Measurements from ENCODE around the gene WASF2. TPM values are rescaled to one million over a fixed set of nuclear protein-coding genes. Genes with fewer than 3 reads are reported as not detected.
A peak's percentile ranks its signal among the peaks of the same experiment; 100 is the strongest.

WASF2 gene
- total and polyA plus RNA-seq, 5 experiments from 2014 or later = 54.8 to 185 (median 68.9) TPM

DNA sequence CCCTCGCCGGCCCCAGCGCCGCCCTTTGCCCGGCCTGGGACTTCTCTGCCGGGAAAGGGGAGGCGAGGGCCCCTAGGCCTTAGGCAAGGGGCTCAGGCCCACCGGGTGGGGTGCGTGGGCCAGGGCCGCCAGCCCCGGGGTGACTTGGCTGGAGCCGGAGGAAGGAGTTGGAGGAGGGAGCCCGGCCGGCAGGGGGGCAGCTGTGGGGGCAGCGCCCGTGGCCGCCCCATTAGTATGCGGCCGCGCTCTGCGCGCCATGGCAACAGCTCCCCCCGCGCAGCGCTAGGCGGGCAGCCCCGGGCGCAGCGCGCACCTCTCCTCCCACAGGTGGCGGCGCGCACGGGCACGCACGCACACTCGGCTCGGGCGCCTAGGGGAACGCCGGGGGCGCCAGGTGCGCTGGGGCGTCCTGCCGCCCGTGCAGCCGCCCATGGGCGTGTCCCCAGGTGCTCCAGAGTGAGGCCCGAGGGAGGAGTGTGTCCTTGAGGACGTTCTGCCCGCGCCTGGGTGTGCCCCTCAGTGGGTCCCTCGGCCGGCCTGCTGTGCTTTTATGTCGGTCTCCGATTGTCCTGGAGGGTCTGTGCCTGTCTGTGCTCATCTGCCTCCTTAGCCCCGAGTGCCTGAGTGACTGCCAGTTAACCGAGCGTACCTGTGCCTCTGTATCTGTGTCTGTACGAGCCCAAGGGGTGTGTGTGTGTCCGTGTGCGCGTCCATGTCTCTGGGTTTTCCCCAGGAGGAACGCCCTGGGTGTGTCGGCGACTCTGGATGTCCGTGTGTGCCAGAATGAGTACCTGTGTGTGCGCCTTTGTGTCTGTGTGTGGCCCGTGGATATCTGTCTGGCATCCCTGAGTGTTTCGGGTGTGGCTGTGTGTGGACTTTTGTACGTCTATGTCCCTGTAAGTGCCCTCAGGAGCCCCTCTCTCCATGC, 38.2 kb upstream of the WASF2 start:
- peak; percentile 57 to 75 for ATAC-seq
- H3K36me3 Mint-ChIP-seq = peaks cover 0 to 11% (median 3%) of the 10 kb centered on the region in 3 donors
- POLR2A ChIA-PET = interaction anchor here (0.7 to 10.8 kb wide), 12 partner anchors 10 to 135 kb away, joined by 3 to 144 read pairs (median 5); partner anchors contain the start of gene WASF2

DNA sequence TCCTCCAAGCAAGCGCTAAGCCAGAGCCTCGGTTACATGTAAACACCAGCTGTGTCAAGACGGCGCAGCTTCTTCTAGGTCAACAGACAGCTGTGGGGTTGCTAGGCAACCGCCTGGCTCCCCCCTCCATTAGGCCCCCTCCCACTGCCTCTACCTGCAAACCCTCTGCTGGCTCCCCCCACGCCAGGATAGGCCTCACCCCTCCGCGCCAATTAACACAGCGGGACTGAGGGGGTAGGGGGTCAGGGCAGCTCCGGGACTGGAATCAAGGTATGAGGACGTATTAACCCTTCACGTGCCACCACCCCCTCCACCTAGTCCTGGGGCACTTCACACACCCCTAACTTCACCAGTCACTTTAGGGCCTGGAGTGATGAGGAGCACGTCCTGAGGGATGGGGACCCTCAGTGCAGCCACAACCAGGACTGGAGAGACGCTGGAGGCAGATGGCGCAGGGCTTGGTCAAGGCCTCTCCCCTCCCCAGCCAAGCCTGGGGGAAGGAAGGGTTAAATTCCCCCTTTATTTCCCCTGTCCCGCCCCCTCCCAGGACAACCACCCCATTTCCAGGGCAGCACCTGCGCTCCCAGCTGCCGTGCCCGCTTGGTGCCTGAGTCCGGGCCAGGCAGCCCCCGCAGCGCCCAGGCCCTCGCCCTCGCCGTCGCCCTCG, 37.4 kb upstream of the WASF2 start:
- ATAC-seq (peak; percentile 32 to 36), DNase-seq (peak; percentile 46 to 92 (median 69))
- peaks cover 54 to 78% (median 71%) of the 10 kb centered on the region in 4 donors for H3K4me1 Mint-ChIP-seq
- H3K27me3 Mint-ChIP-seq = no peaks in the 10 kb centered on the region
- H3K9me3 Mint-ChIP-seq = no peaks in the 10 kb centered on the region
- peak overlapping the region; percentile 94 to 99 (median 98) for H3K27ac Mint-ChIP-seq
- POLR2A ChIA-PET = interaction anchor here (0.5 to 10.8 kb wide), 18 partner anchors 10 to 562 kb away, joined by 3 to 144 read pairs (median 5); partner anchors contain the start of genes AHDC1 and WASF2
- H3K36me3 Mint-ChIP-seq = peaks cover 0 to 8% (median 3%) of the 10 kb centered on the region in 3 donors
- peak overlapping the region; percentile 74 to 99 (median 93) for H3K4me3 Mint-ChIP-seq

More for the DNA sequence above, 38.2 kb upstream of the WASF2 start:
- H3K27me3 Mint-ChIP-seq = no peaks in the 10 kb centered on the region
- H3K27ac Mint-ChIP-seq = peak overlapping the region; percentile 41 to 95 (median 84)
- H3K9me3 Mint-ChIP-seq = no peaks in the 10 kb centered on the region
- peak overlapping the region; percentile 65 to 97 (median 81) for H3K4me3 Mint-ChIP-seq
- peak; percentile 42 to 79 (median 68) for DNase-seq
- H3K4me1 Mint-ChIP-seq = peaks cover 52 to 77% (median 71%) of the 10 kb centered on the region in 4 donors

GRCh38 chr1:27526569-27527222, 36.7 kb upstream of the WASF2 start:
- Mint-ChIP-seq H3K4me1 (peaks cover 54 to 78% (median 71%) of the 10 kb centered on the region in 4 donors), H3K36me3 (peaks cover 0 to 2% (median 0%) of the 10 kb centered on the region in 3 donors), H3K9me3 (no peaks in the 10 kb centered on the region), H3K27ac (peak overlapping the region; percentile 94 to 99 (median 98)), H3K4me3 (peak overlapping the region; percentile 74 to 99 (median 93)), H3K27me3 (no peaks in the 10 kb centered on the region)
- POLR2A ChIA-PET = interaction anchor here (0.5 to 10.8 kb wide), 20 partner anchors 8 to 562 kb away, joined by 3 to 144 read pairs (median 4); partner anchors contain the start of genes AHDC1 and WASF2
- DNase-seq (peak in 1 of 10 donors; percentile 25), ATAC-seq (no peak)

DNA sequence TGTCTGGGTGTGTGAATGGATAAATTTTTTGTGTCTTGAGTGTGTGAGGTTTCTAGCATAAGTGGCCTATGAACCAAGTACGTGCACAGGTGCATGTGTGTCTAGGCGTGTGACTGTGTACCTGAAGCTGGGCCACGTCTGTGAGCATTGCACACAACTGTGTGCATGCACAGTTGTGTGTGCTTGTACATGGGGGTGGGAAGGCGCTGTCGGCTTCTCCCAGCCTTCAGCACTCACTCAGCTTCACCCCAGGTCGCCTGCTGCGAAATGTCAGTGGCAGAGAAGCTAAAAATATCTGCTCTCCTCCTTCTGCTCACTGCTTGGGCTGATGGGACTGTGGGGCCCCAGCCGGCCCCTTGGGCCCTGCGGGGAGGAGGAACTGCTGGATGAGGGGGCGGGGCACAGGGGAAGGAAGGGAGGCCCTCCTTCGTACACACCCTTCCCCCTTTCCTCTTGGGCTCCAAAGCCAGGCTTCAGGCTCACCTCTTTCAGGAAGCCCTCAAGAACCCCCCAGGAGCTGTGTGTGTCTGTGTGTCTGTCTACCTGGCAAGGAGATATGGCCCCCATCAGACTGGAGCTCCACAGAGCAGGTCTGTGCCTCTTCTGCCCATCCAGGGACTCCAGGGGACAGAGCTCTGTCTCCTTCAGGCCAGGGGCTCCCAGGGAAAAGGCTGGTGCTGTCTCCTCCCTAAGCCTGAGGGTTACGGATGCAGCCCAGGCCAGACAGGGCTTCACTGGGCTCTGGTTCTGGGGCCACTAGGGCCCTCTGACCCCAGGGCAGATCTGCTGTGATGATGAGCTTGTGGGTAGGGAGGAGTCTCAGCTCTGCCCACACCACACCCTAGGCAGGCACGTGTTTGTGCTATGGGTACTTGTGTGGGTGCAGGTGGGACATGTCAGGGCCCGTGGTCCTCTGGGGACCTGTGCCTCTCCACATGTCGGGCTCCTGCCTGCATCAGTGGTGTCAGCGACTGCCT, 35.6 kb upstream of the WASF2 start:
- Mint-ChIP-seq H3K36me3 (no peaks in the 10 kb centered on the region), H3K9me3 (no peaks in the 10 kb centered on the region), H3K27ac (peak overlapping the region; percentile 94 to 99 (median 98)), H3K4me3 (peak overlapping the region; percentile 74 to 99 (median 93)), H3K27me3 (no peaks in the 10 kb centered on the region), H3K4me1 (peaks cover 54 to 87% (median 80%) of the 10 kb centered on the region in 4 donors)
- peak; percentile 24 to 74 (median 42) for DNase-seq
- POLR2A ChIA-PET = interaction anchor here (1.0 to 10.8 kb wide), 12 partner anchors 9 to 131 kb away, joined by 3 to 144 read pairs (median 4); partner anchors contain the start of genes AHDC1 and WASF2
- ATAC-seq = peak in 1 of 2 donors; percentile 21

GRCh38 chr1:27523337-27524020, 33.5 kb upstream of the WASF2 start:
- POLR2A ChIA-PET = interaction anchor here (0.6 to 10.8 kb wide), 17 partner anchors 11 to 182 kb away, joined by 3 to 144 read pairs (median 6); partner anchors contain the start of genes AHDC1, SYTL1 and WASF2
- Mint-ChIP-seq H3K4me1 (peaks cover 52 to 88% (median 81%) of the 10 kb centered on the region in 4 donors), H3K27ac (peak overlapping the region; percentile 94 to 99 (median 98)), H3K9me3 (no peaks in the 10 kb centered on the region), H3K4me3 (peak overlapping the region; percentile 91 to 99 (median 96)), H3K27me3 (no peaks in the 10 kb centered on the region), H3K36me3 (no peaks in the 10 kb centered on the region)
- DNase-seq (peak in 1 of 10 donors; percentile 14), ATAC-seq (no peak)

DNA sequence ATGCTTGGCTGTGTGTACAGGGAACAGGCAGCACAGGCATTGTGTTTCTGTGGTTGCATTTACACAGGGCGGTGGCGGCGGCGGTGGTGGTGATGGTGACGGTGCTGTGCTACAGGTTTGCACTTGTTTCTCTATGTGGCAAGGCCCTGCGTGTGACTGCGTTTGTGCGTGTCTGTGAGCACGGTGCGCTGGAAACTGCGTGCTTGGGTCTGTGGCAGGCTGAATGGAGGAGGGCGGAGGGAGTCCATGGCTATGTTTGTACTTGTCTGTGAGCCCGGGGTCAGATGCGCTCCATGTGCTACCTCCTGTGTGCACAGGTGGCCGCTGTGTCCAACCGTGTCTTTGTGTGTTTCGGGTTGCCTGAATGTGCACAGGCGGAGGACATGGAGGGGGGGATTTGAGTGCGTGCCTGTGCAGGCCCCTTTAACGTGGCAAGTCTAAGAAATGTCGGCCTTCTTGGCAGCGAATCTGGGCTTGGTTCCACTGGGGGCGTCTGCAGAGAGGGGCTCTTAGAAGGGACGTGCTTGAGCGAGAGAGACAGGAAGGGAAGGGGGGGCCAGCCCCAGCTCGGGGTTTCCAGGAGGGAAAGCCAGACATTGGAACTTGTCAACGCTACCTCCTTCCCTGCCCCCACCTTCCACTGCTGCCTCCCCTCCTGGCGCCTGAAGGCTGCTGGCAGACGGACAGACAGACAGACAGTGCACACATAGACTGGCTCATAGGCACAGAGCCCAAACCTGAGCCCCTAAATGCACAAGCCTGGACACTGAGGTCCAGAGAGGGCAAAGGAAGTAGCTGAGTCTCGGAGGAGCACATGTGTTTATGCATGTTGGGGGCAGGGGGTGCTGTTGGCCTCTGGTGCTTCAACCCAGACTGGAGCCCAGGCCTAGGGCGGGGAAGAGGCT, 32.7 kb upstream of the WASF2 start:
- H3K4me3 Mint-ChIP-seq = peak overlapping the region; percentile 91 to 99 (median 96)
- no peaks in the 10 kb centered on the region for H3K27me3 Mint-ChIP-seq
- H3K9me3 Mint-ChIP-seq = no peaks in the 10 kb centered on the region
- peak overlapping the region; percentile 94 to 99 (median 98) for H3K27ac Mint-ChIP-seq
- DNase-seq = peak; percentile 45 to 87 (median 76)
- peak; percentile 48 to 62 for ATAC-seq
- no peaks in the 10 kb centered on the region for H3K36me3 Mint-ChIP-seq
- POLR2A ChIA-PET = interaction anchor here (0.6 to 10.8 kb wide), 21 partner anchors 8 to 181 kb away, joined by 3 to 144 read pairs (median 6); partner anchors contain the start of genes AHDC1, SYTL1 and WASF2
- H3K4me1 Mint-ChIP-seq = peaks cover 56 to 93% (median 85%) of the 10 kb centered on the region in 4 donors

- peak overlapping the region; percentile 91 to 99 (median 96) for H3K4me3 Mint-ChIP-seq
- ATAC-seq (peak; percentile 4 to 18), DNase-seq (peak in 2 of 10 donors; percentile 31)
- no peaks in the 10 kb centered on the region for H3K9me3 Mint-ChIP-seq
- peaks cover 60 to 95% (median 85%) of the 10 kb centered on the region in 4 donors for H3K4me1 Mint-ChIP-seq
- H3K36me3 Mint-ChIP-seq = no peaks in the 10 kb centered on the region
- H3K27ac Mint-ChIP-seq = peak overlapping the region; percentile 94 to 99 (median 98)
- POLR2A ChIA-PET = interaction anchor here (0.6 to 10.8 kb wide), 16 partner anchors 8 to 141 kb away, joined by 3 to 144 read pairs (median 5); partner anchors contain the start of genes AHDC1 and WASF2
- H3K27me3 Mint-ChIP-seq = no peaks in the 10 kb centered on the region
Observed at GRCh38 chr1:27521861-27522431, 32.0 kb upstream of the WASF2 start.

DNA sequence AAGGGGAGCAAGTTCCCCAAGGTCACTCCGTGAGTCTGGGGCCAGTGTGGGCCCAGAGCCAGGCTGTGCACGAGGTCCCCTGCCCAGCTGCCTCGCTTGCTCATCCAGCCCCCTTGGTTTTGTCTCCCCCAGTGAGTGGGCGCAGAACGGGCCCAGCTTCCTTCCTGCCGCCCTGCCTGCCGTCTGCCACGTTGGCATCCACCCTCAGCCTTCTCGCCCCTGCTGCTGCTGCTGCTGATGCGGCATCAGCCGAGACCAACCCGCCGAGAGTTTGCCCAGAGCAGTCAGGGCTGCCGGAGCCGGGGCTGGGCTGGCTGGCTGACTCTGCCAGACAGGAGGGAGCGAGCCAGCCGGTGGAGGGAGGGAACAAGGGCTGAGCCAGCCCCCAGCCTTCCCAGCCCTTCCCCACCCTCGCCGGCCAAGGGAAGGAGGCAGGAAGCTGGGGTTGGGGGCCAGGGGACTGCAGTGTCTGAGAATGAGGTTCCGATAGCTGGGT, 31.4 kb upstream of the WASF2 start:
- Mint-ChIP-seq H3K4me1 (peaks cover 55 to 93% (median 79%) of the 10 kb centered on the region in 4 donors), H3K27me3 (no peaks in the 10 kb centered on the region), H3K36me3 (no peaks in the 10 kb centered on the region), H3K9me3 (no peaks in the 10 kb centered on the region), H3K27ac (peak overlapping the region; percentile 94 to 99 (median 98)), H3K4me3 (peak overlapping the region; percentile 91 to 99 (median 96))
- DNase-seq = peak; percentile 45 to 80 (median 61)
- peak; percentile 32 to 46 for ATAC-seq
- POLR2A ChIA-PET = interaction anchor here (0.6 to 10.8 kb wide), 20 partner anchors 9 to 1746 kb away, joined by 3 to 144 read pairs (median 5); partner anchors contain the start of genes AHDC1 and WASF2

DNA sequence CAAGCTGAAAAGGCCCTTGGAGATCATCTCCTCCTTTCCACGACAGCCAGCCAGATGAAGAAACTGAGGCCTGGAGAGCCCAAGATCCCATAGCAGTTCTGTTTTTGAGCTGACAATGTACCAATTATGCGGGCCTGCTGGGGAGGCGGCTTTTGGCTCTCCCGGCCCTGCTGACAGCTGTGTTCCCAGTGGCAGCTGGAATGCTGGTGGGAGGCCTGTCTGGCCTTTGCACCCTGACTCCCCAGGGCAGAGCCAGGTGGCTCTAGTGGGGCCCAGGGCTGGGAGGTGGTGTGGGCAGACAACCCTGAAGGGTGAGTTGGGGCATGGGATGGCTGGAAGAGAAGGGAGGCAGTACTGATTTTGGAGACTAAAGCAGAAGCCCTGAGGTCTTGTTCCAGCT, 30.7 kb upstream of the WASF2 start:
- POLR2A ChIA-PET = interaction anchor here (0.6 to 10.8 kb wide), 16 partner anchors 10 to 1746 kb away, joined by 3 to 144 read pairs (median 5); partner anchors contain the start of genes AHDC1 and WASF2
- peak overlapping the region; percentile 94 to 99 (median 98) for H3K27ac Mint-ChIP-seq
- H3K9me3 Mint-ChIP-seq = no peaks in the 10 kb centered on the region
- H3K4me3 Mint-ChIP-seq = peak overlapping the region; percentile 91 to 99 (median 96)
- DNase-seq (no peak), ATAC-seq (no peak)
- no peaks in the 10 kb centered on the region for H3K27me3 Mint-ChIP-seq
- H3K36me3 Mint-ChIP-seq = no peaks in the 10 kb centered on the region
- H3K4me1 Mint-ChIP-seq = peaks cover 48 to 86% (median 72%) of the 10 kb centered on the region in 4 donors
